ENCODE data around the gene ZNF655. TPM values are rescaled to one million over a fixed set of nuclear protein-coding genes. Genes with fewer than 3 reads are reported as not detected.

The ZNF655 gene
- total and polyA plus RNA-seq, 2 donors (not counting 3 experiments of a cell fraction or from before 2014, with no cell fraction given), result 16.9 to 20.4 TPM

DNA sequence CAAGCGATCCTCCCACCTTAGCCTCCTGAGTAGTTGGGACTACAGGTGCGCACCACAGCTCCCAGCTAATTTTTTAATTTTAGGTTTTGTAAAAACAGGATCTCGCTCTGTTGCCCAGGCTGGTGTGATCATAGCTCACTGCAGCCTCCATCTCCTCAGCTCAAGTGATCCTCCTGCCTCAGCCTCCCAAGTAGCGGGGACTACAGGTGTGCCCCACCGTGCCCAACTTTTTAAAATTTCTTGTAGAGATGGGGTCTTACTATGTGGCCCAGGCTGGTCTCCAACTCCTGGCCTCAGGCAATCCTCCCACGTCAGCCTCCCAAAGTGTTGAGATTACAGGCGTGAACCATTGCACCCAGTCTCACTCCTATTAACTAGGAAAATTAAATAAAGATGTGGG lies 47.1 kb downstream of the ZNF655 start:
- Histone ChIP-seq H3K27ac (ENCODE audit: insufficient read depth, low read depth, low read length) (no peak overlapping the region), H3K9ac (replicated peaks; ENCODE audit: extremely low read depth, insufficient read depth, low read length) (no peak overlapping the region), H2AFZ (ENCODE audit: low read depth, low read length) (no peak overlapping the region), H3K4me1 (ENCODE audit: control insufficient read depth, extremely low read depth, insufficient read depth, low read length) (no peaks in the 10 kb centered on the region), H3K36me3 (ENCODE audit: control insufficient read depth in 2 of 2, extremely low read depth in 1 of 2, insufficient read depth in 2 of 2, low read length in 2 of 2) (no peaks in the 10 kb centered on the region), H3K4me2 (ENCODE audit: insufficient read depth, low read length) (no peak overlapping the region), H4K20me1 (replicated peaks; ENCODE audit: control insufficient read depth, extremely low read depth, insufficient read depth, low read length) (no peaks in the 10 kb centered on the region), H3K27me3 (ENCODE audit: control insufficient read depth in 2 of 2, insufficient read depth in 2 of 2, low read length in 2 of 2) (peaks cover 2 to 4% of the 10 kb centered on the region in 2 experiments), H3K9me1 (replicated peaks; ENCODE audit: control insufficient read depth, extremely low read depth, insufficient read depth, low read length) (no peaks in the 10 kb centered on the region), H3K4me3 (replicated peaks in 1 of 3; ENCODE audit: insufficient read depth in 1 of 3, low read depth in 1 of 3, low read length in 3 of 3) (no peak overlapping the region), H3K9me3 (replicated peaks; ENCODE audit: control insufficient read depth, insufficient read depth, low read length) (no peaks in the 10 kb centered on the region), H3K79me2 (ENCODE audit: control insufficient read depth, insufficient read depth, low read length) (no peaks in the 10 kb centered on the region)
- intact Hi-C loops (cut with micrococcal nuclease), result no loop called here
- DNase-seq (ENCODE audit: low read depth, low spot score) (no peak), FAIRE-seq (no peak)
- no peak for TF ChIP-seq GATA2 (IDR thresholded peaks at IDR 0.05; ENCODE audit: insufficient read depth, insufficient read length, low read depth, low read length)
- no peak for TF ChIP-seq POLR2AphosphoS5 (IDR thresholded peaks at IDR 0.05; ENCODE audit: insufficient read depth, low read depth, low read length)
- TF ChIP-seq EZH2 (IDR thresholded peaks at IDR 0.05; ENCODE audit: borderline replicate concordance, low read depth, low read length, severe bottlenecking), result no peak
- no peak for TF ChIP-seq MYC (IDR thresholded peaks at IDR 0.05; ENCODE audit: low read depth, low read length)
- no peak for TF ChIP-seq POLR2A (IDR thresholded peaks at IDR 0.05; ENCODE audit: low read depth, low read length)
- BruUV-seq (replicated peaks), result no TSS peak
- CTCF ChIA-PET, result no interaction called here
- POLR2A ChIA-PET, result no interaction called here
- dilution Hi-C loops (cut with MboI; ENCODE audit: extremely low pct_ligation_motif_present, low sequenced_read_pairs), result no loop called here

DNA sequence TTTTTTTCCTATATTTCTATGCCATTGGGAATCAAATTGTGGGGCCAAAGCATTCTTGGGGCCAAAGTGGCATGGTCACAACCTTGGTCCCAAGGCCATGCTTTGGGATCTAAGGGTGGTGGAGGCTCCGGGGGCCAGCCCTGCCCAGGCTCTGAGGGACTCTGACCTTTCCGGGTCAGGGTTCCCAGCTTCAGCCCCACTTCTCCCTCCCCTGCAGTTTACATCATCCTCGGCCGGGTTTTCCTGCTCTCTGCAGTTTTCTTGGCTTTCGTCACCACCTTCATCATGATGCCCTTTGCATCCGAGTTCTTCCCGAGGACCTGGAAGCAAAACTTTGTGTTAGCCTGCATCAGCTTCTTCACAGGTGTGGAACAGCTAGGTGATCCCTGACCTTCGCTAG lies 48.1 kb downstream of the ZNF655 start:
- H3K4me2 ChIP-seq (ENCODE audit: insufficient read depth, low read length), result no peak overlapping the region
- H3K36me3 ChIP-seq (ENCODE audit: control insufficient read depth in 2 of 2, extremely low read depth in 1 of 2, insufficient read depth in 2 of 2, low read length in 2 of 2), result no peaks in the 10 kb centered on the region
- DNase-seq (ENCODE audit: low read depth, low spot score) (no peak), FAIRE-seq (no peak)
- TF ChIP-seq FOS (IDR thresholded peaks at IDR 0.05; ENCODE audit: borderline replicate concordance, insufficient read depth, low read length) (no peak), POLR2A (IDR thresholded peaks at IDR 0.05; ENCODE audit: low read depth, low read length) (no peak), GATA2 (IDR thresholded peaks at IDR 0.05; ENCODE audit: insufficient read depth, insufficient read length, low read depth, low read length) (no peak)
- H3K27me3 ChIP-seq (ENCODE audit: control insufficient read depth in 2 of 2, insufficient read depth in 2 of 2, low read length in 2 of 2), result peaks cover 3 to 7% of the 10 kb centered on the region in 2 experiments
- ChIA-PET POLR2A (no interaction called here), CTCF (no interaction called here)
- no peaks in the 10 kb centered on the region for H3K79me2 ChIP-seq (ENCODE audit: control insufficient read depth, insufficient read depth, low read length)
- H3K9me3 ChIP-seq (replicated peaks; ENCODE audit: control insufficient read depth, insufficient read depth, low read length), result no peaks in the 10 kb centered on the region
- no peaks in the 10 kb centered on the region for H3K9me1 ChIP-seq (replicated peaks; ENCODE audit: control insufficient read depth, extremely low read depth, insufficient read depth, low read length)
- H4K20me1 ChIP-seq (replicated peaks; ENCODE audit: control insufficient read depth, extremely low read depth, insufficient read depth, low read length), result no peaks in the 10 kb centered on the region
- dilution Hi-C loops (cut with MboI; ENCODE audit: extremely low pct_ligation_motif_present, low sequenced_read_pairs) (no loop called here), intact Hi-C loops (cut with micrococcal nuclease) (no loop called here)
- no peak overlapping the region for H2AFZ ChIP-seq (ENCODE audit: low read depth, low read length)
- H3K4me3 ChIP-seq (replicated peaks in 1 of 3; ENCODE audit: insufficient read depth in 1 of 3, low read depth in 1 of 3, low read length in 3 of 3), result no peak overlapping the region
- BruUV-seq (replicated peaks), result no TSS peak
- H3K27ac ChIP-seq (ENCODE audit: insufficient read depth, low read depth, low read length), result no peak overlapping the region
- no peak overlapping the region for H3K9ac ChIP-seq (replicated peaks; ENCODE audit: extremely low read depth, insufficient read depth, low read length)
- H3K4me1 ChIP-seq (ENCODE audit: control insufficient read depth, extremely low read depth, insufficient read depth, low read length), result no peaks in the 10 kb centered on the region

All from endothelial cell of umbilical vein (primary cell).